Neuron (in vitro differentiated cells): ENCODE results near the gene SHISA7.

Source experiments
- H2AFZ ChIP-seq: one replicate; pipeline ENCODE4 v1.6.1; 2013; ENCODE audit warnings: low read depth, mild to moderate bottlenecking, inconsistent platforms, low read length, moderate library complexity
- H3K27me3 ChIP-seq: one replicate; pipeline ENCODE4 v1.6.1; 2013; ENCODE audit warnings: low read length; ENCODE audit not compliant: insufficient read depth
- H3K36me3 ChIP-seq: one replicate; pipeline ENCODE4 v1.6.1; 2013; ENCODE audit warnings: low read length; ENCODE audit not compliant: insufficient read depth
- H3K4me1 ChIP-seq: one replicate; pipeline ENCODE4 v1.6.1; 2013; ENCODE audit warnings: low read length; ENCODE audit not compliant: insufficient read depth
- H3K4me3 ChIP-seq: 2 replicates; pipeline ENCODE4 v1.5.1; 2013; ENCODE audit warnings: mild to moderate bottlenecking, low read length, moderate library complexity
- H3K9me3 ChIP-seq: one replicate; pipeline ENCODE4 v1.6.1; 2013; ENCODE audit warnings: low read length

Gene SHISA7

GRCh38 chr19:55441692-55442321 is 1.3 kb downstream of the SHISA7 start:
- H3K27me3 ChIP-seq, result peaks cover 57% of the 10 kb centered on the region
- no peak overlapping the region for H3K4me3 ChIP-seq
- no peaks in the 10 kb centered on the region for H3K9me3 ChIP-seq
- no peak overlapping the region for H2AFZ ChIP-seq
- peaks cover 22% of the 10 kb centered on the region for H3K4me1 ChIP-seq
- H3K36me3 ChIP-seq, result no peaks in the 10 kb centered on the region

GRCh38 chr19:55441319-55441691 is 1.8 kb downstream of the SHISA7 start:
- H3K4me3 ChIP-seq, result no peak overlapping the region
- no peak overlapping the region for H2AFZ ChIP-seq
- H3K27me3 ChIP-seq, result peaks cover 57% of the 10 kb centered on the region
- H3K4me1 ChIP-seq, result peaks cover 22% of the 10 kb centered on the region
- no peaks in the 10 kb centered on the region for H3K9me3 ChIP-seq
- no peaks in the 10 kb centered on the region for H3K36me3 ChIP-seq

- H3K9me3 ChIP-seq, result no peaks in the 10 kb centered on the region
- H3K4me3 ChIP-seq, result no peak overlapping the region
- H3K27me3 ChIP-seq, result peaks cover 53% of the 10 kb centered on the region
- no peaks in the 10 kb centered on the region for H3K36me3 ChIP-seq
- H3K4me1 ChIP-seq, result peaks cover 22% of the 10 kb centered on the region
- no peak overlapping the region for H2AFZ ChIP-seq
These were observed 2.5 kb downstream of the SHISA7 start for GRCh38 chr19:55440411-55441105.

GRCh38 chr19:55439052-55439451 is 4.0 kb downstream of the SHISA7 start:
- peaks cover 42% of the 10 kb centered on the region for H3K27me3 ChIP-seq
- no peaks in the 10 kb centered on the region for H3K9me3 ChIP-seq
- no peak overlapping the region for H3K4me3 ChIP-seq

GRCh38 chr19:55437410-55437809 is 5.7 kb downstream of the SHISA7 start:
- Histone ChIP-seq H3K9me3 (no peaks in the 10 kb centered on the region), H2AFZ (no peak overlapping the region), H3K4me1 (peaks cover 14% of the 10 kb centered on the region), H3K27me3 (peaks cover 30% of the 10 kb centered on the region), H3K4me3 (no peak overlapping the region), H3K36me3 (no peaks in the 10 kb centered on the region)

More at GRCh38 chr19:55439052-55439451, 4.0 kb downstream of the SHISA7 start:
- Histone ChIP-seq H2AFZ (no peak overlapping the region), H3K4me1 (peaks cover 22% of the 10 kb centered on the region), H3K36me3 (no peaks in the 10 kb centered on the region)

- no peaks in the 10 kb centered on the region for H3K36me3 ChIP-seq
- H3K27me3 ChIP-seq, result peaks cover 27% of the 10 kb centered on the region
These were observed 6.3 kb downstream of the SHISA7 start for GRCh38 chr19:55436847-55437246.

GRCh38 chr19:55435020-55435419 is 8.1 kb downstream of the SHISA7 start:
- no peak overlapping the region for H2AFZ ChIP-seq
- H3K4me3 ChIP-seq, result no peak overlapping the region
- no peaks in the 10 kb centered on the region for H3K36me3 ChIP-seq
- peaks cover 9% of the 10 kb centered on the region for H3K27me3 ChIP-seq
- no peaks in the 10 kb centered on the region for H3K4me1 ChIP-seq
- H3K9me3 ChIP-seq, result peaks cover 5% of the 10 kb centered on the region

More at GRCh38 chr19:55436847-55437246, 6.3 kb downstream of the SHISA7 start:
- Histone ChIP-seq H2AFZ (no peak overlapping the region), H3K4me3 (no peak overlapping the region), H3K9me3 (peaks cover 1% of the 10 kb centered on the region), H3K4me1 (peaks cover 11% of the 10 kb centered on the region)

- Histone ChIP-seq H3K27me3 (peaks cover 5% of the 10 kb centered on the region), H3K9me3 (peaks cover 5% of the 10 kb centered on the region), H3K4me1 (no peaks in the 10 kb centered on the region), H3K4me3 (no peak overlapping the region), H3K36me3 (no peaks in the 10 kb centered on the region), H2AFZ (no peak overlapping the region)
These were observed 8.7 kb downstream of the SHISA7 start for GRCh38 chr19:55434356-55434919.

- Histone ChIP-seq H3K36me3 (no peaks in the 10 kb centered on the region), H3K4me3 (no peak overlapping the region), H3K9me3 (peaks cover 5% of the 10 kb centered on the region), H3K4me1 (no peaks in the 10 kb centered on the region), H2AFZ (no peak overlapping the region), H3K27me3 (no peaks in the 10 kb centered on the region)
These were observed 9.8 kb downstream of the SHISA7 start for GRCh38 chr19:55433292-55433691.

- Histone ChIP-seq H3K4me3 (no peak overlapping the region), H2AFZ (no peak overlapping the region), H3K27me3 (no peaks in the 10 kb centered on the region), H3K9me3 (peaks cover 5% of the 10 kb centered on the region), H3K4me1 (no peaks in the 10 kb centered on the region), H3K36me3 (no peaks in the 10 kb centered on the region)
These were observed 10.7 kb downstream of the SHISA7 start for GRCh38 chr19:55432241-55432959.

GRCh38 chr19:55431183-55431582 is 11.9 kb downstream of the SHISA7 start:
- H3K36me3 ChIP-seq, result no peaks in the 10 kb centered on the region
- peaks cover 5% of the 10 kb centered on the region for H3K9me3 ChIP-seq
- H2AFZ ChIP-seq, result no peak overlapping the region
- H3K4me3 ChIP-seq, result no peak overlapping the region
- no peaks in the 10 kb centered on the region for H3K27me3 ChIP-seq
- H3K4me1 ChIP-seq, result no peaks in the 10 kb centered on the region

- H3K4me1 ChIP-seq, result no peaks in the 10 kb centered on the region
- no peak overlapping the region for H3K4me3 ChIP-seq
- peaks cover 2% of the 10 kb centered on the region for H3K9me3 ChIP-seq
- no peaks in the 10 kb centered on the region for H3K36me3 ChIP-seq
- H3K27me3 ChIP-seq, result no peaks in the 10 kb centered on the region
- no peak overlapping the region for H2AFZ ChIP-seq
These were observed 17.1 kb downstream of the SHISA7 start for GRCh38 chr19:55426042-55426441.

GRCh38 chr19:55424518-55424917 is 18.6 kb downstream of the SHISA7 start:
- H3K4me1 ChIP-seq, result no peaks in the 10 kb centered on the region
- H3K4me3 ChIP-seq, result no peak overlapping the region
- H2AFZ ChIP-seq, result no peak overlapping the region
- H3K9me3 ChIP-seq, result peaks cover 4% of the 10 kb centered on the region
- no peaks in the 10 kb centered on the region for H3K27me3 ChIP-seq
- no peaks in the 10 kb centered on the region for H3K36me3 ChIP-seq
